Smooth muscle cell of the coronary artery (primary cell): ENCODE measurements around the gene CCDC34. TPM values are rescaled to one million over a fixed set of nuclear protein-coding genes. Genes with fewer than 3 reads are reported as not detected.

Source experiments
- total RNA-seq: library from RNA; depleted of rRNA; stranded (reverse); fragments of >200 nt; gene quantifications from 2 replicates; pipeline ENCODE4 v1.2.3, GENCODE V29; 2014; ENCODE audit warnings: low replicate concordance

The CCDC34 gene, protein sequence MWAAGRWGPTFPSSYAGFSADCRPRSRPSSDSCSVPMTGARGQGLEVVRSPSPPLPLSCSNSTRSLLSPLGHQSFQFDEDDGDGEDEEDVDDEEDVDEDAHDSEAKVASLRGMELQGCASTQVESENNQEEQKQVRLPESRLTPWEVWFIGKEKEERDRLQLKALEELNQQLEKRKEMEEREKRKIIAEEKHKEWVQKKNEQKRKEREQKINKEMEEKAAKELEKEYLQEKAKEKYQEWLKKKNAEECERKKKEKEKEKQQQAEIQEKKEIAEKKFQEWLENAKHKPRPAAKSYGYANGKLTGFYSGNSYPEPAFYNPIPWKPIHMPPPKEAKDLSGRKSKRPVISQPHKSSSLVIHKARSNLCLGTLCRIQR
- 3.1 and 4.4 TPM in 2 replicates for total RNA-seq

GRCh38 chr11:27362749-27363575 is at the start of gene CCDC34:
Gene CCDC34 (minus strand): TSS chr11:27363215. CDS start chr11:27363194, 21 bp downstream.

Other genes starting within 250 kb of the CCDC34 start
- gene LGR4, start 109.6 kb upstream of the CCDC34 start, total RNA-seq: 5.0 and 38.0 TPM in 2 replicates
- 16.5 and 43.7 TPM in 2 replicates for gene LIN7C, start 143.6 kb upstream of the CCDC34 start, total RNA-seq